Glutamatergic neuron (in vitro differentiated cells): ENCODE data around the gene SEBOX. TPM values are rescaled to one million over a fixed set of nuclear protein-coding genes. Genes with fewer than 3 reads are reported as not detected.

Source experiments
- DNase-seq: peaks from one replicate; pipeline ENCODE4 v3.0.0; 2022
- H3K27ac Mint-ChIP-seq: one replicate; pipeline ENCODE4 v1.8.0; 2020; ENCODE audit warnings: mild to moderate bottlenecking, mixed read lengths, inconsistent platforms; ENCODE audit not compliant: unreplicated experiment
- H3K27me3 Mint-ChIP-seq: one replicate; pipeline ENCODE4 v1.8.0; 2020; ENCODE audit warnings: mild to moderate bottlenecking, moderate library complexity, mixed read lengths, inconsistent platforms; ENCODE audit not compliant: unreplicated experiment
- H3K36me3 Mint-ChIP-seq: one replicate; pipeline ENCODE4 v1.8.0; 2020; ENCODE audit warnings: mild to moderate bottlenecking, mixed read lengths, inconsistent platforms; ENCODE audit not compliant: unreplicated experiment
- H3K4me1 Mint-ChIP-seq: one replicate; pipeline ENCODE4 v1.8.0; 2020; ENCODE audit warnings: mild to moderate bottlenecking, low read depth, mixed read lengths, inconsistent platforms; ENCODE audit not compliant: unreplicated experiment
- H3K4me3 Mint-ChIP-seq: one replicate; pipeline ENCODE4 v1.8.0; 2020; ENCODE audit warnings: mild to moderate bottlenecking, mixed read lengths, inconsistent platforms; ENCODE audit not compliant: unreplicated experiment
- H3K9me3 Mint-ChIP-seq: one replicate; pipeline ENCODE4 v1.8.0; 2020; ENCODE audit warnings: mild to moderate bottlenecking, moderate library complexity, mixed read lengths, inconsistent platforms; ENCODE audit not compliant: unreplicated experiment
- total RNA-seq: library from RNA; stranded (reverse); fragmentation: NEBNext Ultra II Directional; extraction: Animal tissue kit (Norgen Biotek cat#: 25700); gene quantifications from one replicate; pipeline ENCODE4 v1.2.1, GENCODE V29; 2021; ENCODE audit not compliant: unreplicated experiment
- TF ChIP-seq, protein P1 (sequence below): fragments of 200-600 bp; sonication (generic); IDR thresholded peaks from one replicate; pipeline ENCODE4 v1.5.0; 2021; ENCODE audit not compliant: partially characterized antibody, unreplicated experiment

SEBOX gene
- total RNA-seq, 1 donor from 2014 or later, result not detected

DNA sequence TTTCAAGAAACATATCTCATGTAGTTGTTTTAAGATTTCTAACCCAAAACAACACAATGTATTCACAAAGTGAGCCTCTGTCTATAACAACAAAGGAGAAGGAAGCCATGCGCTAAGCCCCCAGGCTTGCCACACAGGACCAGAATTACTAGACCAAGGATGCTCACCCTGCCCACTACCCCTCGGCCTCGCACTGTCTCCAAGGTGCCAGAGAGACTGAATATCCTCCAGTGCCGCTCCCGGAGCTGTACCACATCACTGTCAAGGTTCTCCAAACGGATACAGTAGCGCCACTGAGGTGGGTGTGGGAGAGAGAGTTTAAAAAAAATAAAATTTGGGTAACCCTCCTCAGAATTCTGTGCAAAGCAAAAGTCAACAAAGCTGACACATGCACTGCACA lies 14.7 kb downstream of the SEBOX start:
- Mint-ChIP-seq H3K4me3 (no peak overlapping the region), H3K4me1 (no peaks in the 10 kb centered on the region), H3K27ac (no peak overlapping the region), H3K27me3 (peaks cover 1% of the 10 kb centered on the region), H3K9me3 (peaks cover 2% of the 10 kb centered on the region), H3K36me3 (no peaks in the 10 kb centered on the region)
- no peak for DNase-seq
- TF ChIP-seq, protein P1, sequence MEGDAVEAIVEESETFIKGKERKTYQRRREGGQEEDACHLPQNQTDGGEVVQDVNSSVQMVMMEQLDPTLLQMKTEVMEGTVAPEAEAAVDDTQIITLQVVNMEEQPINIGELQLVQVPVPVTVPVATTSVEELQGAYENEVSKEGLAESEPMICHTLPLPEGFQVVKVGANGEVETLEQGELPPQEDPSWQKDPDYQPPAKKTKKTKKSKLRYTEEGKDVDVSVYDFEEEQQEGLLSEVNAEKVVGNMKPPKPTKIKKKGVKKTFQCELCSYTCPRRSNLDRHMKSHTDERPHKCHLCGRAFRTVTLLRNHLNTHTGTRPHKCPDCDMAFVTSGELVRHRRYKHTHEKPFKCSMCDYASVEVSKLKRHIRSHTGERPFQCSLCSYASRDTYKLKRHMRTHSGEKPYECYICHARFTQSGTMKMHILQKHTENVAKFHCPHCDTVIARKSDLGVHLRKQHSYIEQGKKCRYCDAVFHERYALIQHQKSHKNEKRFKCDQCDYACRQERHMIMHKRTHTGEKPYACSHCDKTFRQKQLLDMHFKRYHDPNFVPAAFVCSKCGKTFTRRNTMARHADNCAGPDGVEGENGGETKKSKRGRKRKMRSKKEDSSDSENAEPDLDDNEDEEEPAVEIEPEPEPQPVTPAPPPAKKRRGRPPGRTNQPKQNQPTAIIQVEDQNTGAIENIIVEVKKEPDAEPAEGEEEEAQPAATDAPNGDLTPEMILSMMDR, result no peak

DNA sequence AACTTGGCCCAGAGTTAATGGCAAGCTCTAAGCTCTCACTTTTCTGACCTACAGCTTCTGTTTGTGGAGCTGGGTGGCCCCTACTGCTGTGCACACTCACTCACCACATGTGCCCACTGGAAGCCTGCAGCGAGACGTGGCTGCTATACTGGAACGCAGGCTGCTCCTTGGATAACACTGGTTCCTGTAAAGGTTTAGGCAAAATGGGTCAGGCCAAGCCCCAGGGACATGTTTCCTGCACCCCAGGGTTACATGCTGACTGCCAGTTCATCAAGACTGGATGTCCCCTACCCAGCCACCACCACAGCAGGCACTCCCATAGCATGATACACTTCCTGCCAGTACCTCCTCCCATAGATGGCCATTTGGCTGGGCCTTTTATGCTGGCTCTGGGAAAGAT lies 16.0 kb downstream of the SEBOX start:
- Mint-ChIP-seq H3K36me3 (no peaks in the 10 kb centered on the region), H3K4me3 (no peak overlapping the region)
- TF ChIP-seq, protein P1, result no peak

GRCh38 chr17:28347261-28347891 lies 17.6 kb downstream of the SEBOX start:
- H3K9me3 Mint-ChIP-seq, result no peaks in the 10 kb centered on the region
- H3K4me3 Mint-ChIP-seq, result no peak overlapping the region
- H3K36me3 Mint-ChIP-seq, result no peaks in the 10 kb centered on the region
- H3K27ac Mint-ChIP-seq, result no peak overlapping the region
- no peaks in the 10 kb centered on the region for H3K4me1 Mint-ChIP-seq
- no peak for DNase-seq
- H3K27me3 Mint-ChIP-seq, result peaks cover 1% of the 10 kb centered on the region
- TF ChIP-seq, protein P1, result no peak

More for the DNA sequence above, 16.0 kb downstream of the SEBOX start:
- Mint-ChIP-seq H3K27me3 (peaks cover 1% of the 10 kb centered on the region), H3K9me3 (peaks cover 2% of the 10 kb centered on the region), H3K27ac (no peak overlapping the region), H3K4me1 (no peaks in the 10 kb centered on the region)
- no peak for DNase-seq

DNA sequence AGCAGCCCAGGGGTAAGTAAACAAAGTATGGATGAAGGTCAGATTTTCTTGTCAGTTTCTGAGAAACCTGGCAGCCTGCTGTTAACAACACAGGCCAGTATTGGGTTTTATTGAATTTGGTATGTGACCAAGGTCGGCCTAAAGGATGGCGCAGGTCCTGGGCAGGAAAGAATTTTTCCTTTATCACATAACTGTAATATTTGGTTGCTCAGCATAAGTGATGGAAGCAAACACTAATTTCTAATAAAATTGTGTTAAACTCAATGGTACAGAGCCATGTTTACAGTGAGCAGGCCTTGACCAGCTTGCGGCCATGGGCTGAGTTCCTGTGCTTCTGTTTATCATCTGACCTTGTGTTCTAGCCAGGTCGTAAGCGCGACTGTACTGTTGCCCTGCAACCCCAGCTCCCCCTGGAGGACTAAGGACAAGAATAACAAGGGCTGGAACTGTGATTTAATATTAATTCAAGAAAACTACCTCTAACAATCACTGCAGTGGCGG lies 18.2 kb downstream of the SEBOX start:
- TF ChIP-seq, protein P1, result no peak
- Mint-ChIP-seq H3K4me1 (no peaks in the 10 kb centered on the region), H3K27me3 (peaks cover 1% of the 10 kb centered on the region), H3K36me3 (no peaks in the 10 kb centered on the region), H3K9me3 (no peaks in the 10 kb centered on the region), H3K27ac (no peak overlapping the region), H3K4me3 (peak overlapping the region; percentile 7)
- DNase-seq, result no peak

GRCh38 chr17:28346199-28346580 lies 18.8 kb downstream of the SEBOX start:
- no peaks in the 10 kb centered on the region for H3K9me3 Mint-ChIP-seq
- H3K4me3 Mint-ChIP-seq, result peak overlapping the region; percentile 7
- peaks cover 1% of the 10 kb centered on the region for H3K27me3 Mint-ChIP-seq
- H3K36me3 Mint-ChIP-seq, result no peaks in the 10 kb centered on the region
- DNase-seq, result no peak
- H3K4me1 Mint-ChIP-seq, result no peaks in the 10 kb centered on the region
- TF ChIP-seq, protein P1, result no peak
- peak overlapping the region; percentile 5 for H3K27ac Mint-ChIP-seq
